Measurements from ENCODE around the gene UBR4.

UBR4 gene

GRCh38 chr1:19240673-19241538, 30.8 kb upstream of the UBR4 start:
- no peak overlapping the region for H2BK120ac ChIP-seq (ENCODE audit: low read depth, low read length)
- no peaks in the 10 kb centered on the region for H3K27me3 ChIP-seq (ENCODE audit: control insufficient read depth in 3 of 3, insufficient read depth in 3 of 3, low read depth in 1 of 3, low read length in 3 of 3)
- no peaks in the 10 kb centered on the region for H3K9me3 ChIP-seq (replicated peaks in 1 of 2; ENCODE audit: control insufficient read depth in 2 of 2, insufficient read depth in 1 of 2, low read depth in 1 of 2, low read length in 2 of 2)
- no CpG with 5 or more reads among the region's 7 CpGs for WGBS, 2 donors (ENCODE audit: extremely low coverage in 2 of 2, insufficient read length in 2 of 2, insufficient replicate concordance in 1 of 2)
- no peak overlapping the region for H4K8ac ChIP-seq (ENCODE audit: low read depth, low read length)
- no peak overlapping the region for H2BK12ac ChIP-seq (ENCODE audit: low read length)
- H3K9ac ChIP-seq (ENCODE audit: low read depth, low read length, poor library complexity), result no peak overlapping the region
- no peak overlapping the region for H2BK15ac ChIP-seq (ENCODE audit: low read length)
- H2BK5ac ChIP-seq (ENCODE audit: low read length), result no peak overlapping the region
- no peak overlapping the region for H2AFZ ChIP-seq (ENCODE audit: low read length)
- DNase-seq (ENCODE audit: low spot score), result peak; percentile 12
- no peak overlapping the region for H2AK5ac ChIP-seq (ENCODE audit: low read depth, low read length)
- H3K27ac ChIP-seq (replicated peaks; ENCODE audit: low read length), result no peak overlapping the region
- peaks cover 53 to 86% of the 10 kb centered on the region in 2 donors for H3K36me3 ChIP-seq (replicated peaks in 1 of 2; ENCODE audit: control insufficient read depth in 2 of 2, insufficient read depth in 2 of 2, low read length in 2 of 2)
- no peak overlapping the region for H3K14ac ChIP-seq (ENCODE audit: low read length)
- H3K18ac ChIP-seq (ENCODE audit: low read length), result no peak overlapping the region
- H3K4me3 ChIP-seq (ENCODE audit: low read length in 2 of 2), result no peak overlapping the region
- no peak overlapping the region for H4K91ac ChIP-seq (ENCODE audit: low read depth, low read length, poor library complexity)
- no peak overlapping the region for H3K4ac ChIP-seq (ENCODE audit: low read length)
- no peaks in the 10 kb centered on the region for H3K79me1 ChIP-seq (ENCODE audit: low read depth, low read length)
- no peak overlapping the region for H3K23ac ChIP-seq (ENCODE audit: low read depth, low read length, poor library complexity)
- H3K4me2 ChIP-seq (ENCODE audit: insufficient read depth, low read length, poor library complexity, severe bottlenecking), result no peak overlapping the region
- H3K4me1 ChIP-seq (ENCODE audit: control insufficient read depth in 2 of 2, insufficient read depth in 1 of 2, low read depth in 1 of 2, low read length in 2 of 2), result no peaks in the 10 kb centered on the region

- Histone ChIP-seq H3K27me3 (ENCODE audit: control insufficient read depth in 3 of 3, insufficient read depth in 3 of 3, low read depth in 1 of 3, low read length in 3 of 3) (no peaks in the 10 kb centered on the region), H3K36me3 (replicated peaks in 1 of 2; ENCODE audit: control insufficient read depth in 2 of 2, insufficient read depth in 2 of 2, low read length in 2 of 2) (peaks cover 56 to 93% of the 10 kb centered on the region in 2 donors), H2BK5ac (ENCODE audit: low read length) (no peak overlapping the region), H4K91ac (ENCODE audit: low read depth, low read length, poor library complexity) (no peak overlapping the region), H3K23ac (ENCODE audit: low read depth, low read length, poor library complexity) (no peak overlapping the region), H3K27ac (replicated peaks; ENCODE audit: low read length) (no peak overlapping the region), H2BK12ac (ENCODE audit: low read length) (no peak overlapping the region), H3K4me3 (ENCODE audit: low read length in 2 of 2) (no peak overlapping the region), H2BK120ac (ENCODE audit: low read depth, low read length) (no peak overlapping the region), H2AFZ (ENCODE audit: low read length) (no peak overlapping the region), H3K18ac (ENCODE audit: low read length) (no peak overlapping the region), H3K4ac (ENCODE audit: low read length) (no peak overlapping the region), H3K9me3 (replicated peaks in 1 of 2; ENCODE audit: control insufficient read depth in 2 of 2, insufficient read depth in 1 of 2, low read depth in 1 of 2, low read length in 2 of 2) (no peaks in the 10 kb centered on the region), H3K9ac (ENCODE audit: low read depth, low read length, poor library complexity) (no peak overlapping the region), H4K8ac (ENCODE audit: low read depth, low read length) (no peak overlapping the region), H3K4me1 (ENCODE audit: control insufficient read depth in 2 of 2, insufficient read depth in 1 of 2, low read depth in 1 of 2, low read length in 2 of 2) (no peaks in the 10 kb centered on the region), H3K79me1 (ENCODE audit: low read depth, low read length) (no peaks in the 10 kb centered on the region), H2AK5ac (ENCODE audit: low read depth, low read length) (no peak overlapping the region), H3K4me2 (ENCODE audit: insufficient read depth, low read length, poor library complexity, severe bottlenecking) (no peak overlapping the region), H3K14ac (ENCODE audit: low read length) (no peak overlapping the region), H2BK15ac (ENCODE audit: low read length) (no peak overlapping the region)
- WGBS, 2 donors (ENCODE audit: extremely low coverage in 2 of 2, insufficient read length in 2 of 2, insufficient replicate concordance in 1 of 2), result no CpG with 5 or more reads among the region's 7 CpGs
- DNase-seq (ENCODE audit: low spot score), result no peak
These were observed 29.8 kb upstream of the UBR4 start for GRCh38 chr1:19239876-19240275.

- Histone ChIP-seq H3K36me3 (replicated peaks in 1 of 2; ENCODE audit: control insufficient read depth in 2 of 2, insufficient read depth in 2 of 2, low read length in 2 of 2) (peaks cover 56 to 90% of the 10 kb centered on the region in 2 donors), H2BK12ac (ENCODE audit: low read length) (no peak overlapping the region), H3K27me3 (ENCODE audit: control insufficient read depth in 3 of 3, insufficient read depth in 3 of 3, low read depth in 1 of 3, low read length in 3 of 3) (no peaks in the 10 kb centered on the region), H2BK120ac (ENCODE audit: low read depth, low read length) (no peak overlapping the region), H2BK15ac (ENCODE audit: low read length) (no peak overlapping the region), H2AK5ac (ENCODE audit: low read depth, low read length) (no peak overlapping the region), H3K23ac (ENCODE audit: low read depth, low read length, poor library complexity) (no peak overlapping the region), H3K14ac (ENCODE audit: low read length) (no peak overlapping the region), H3K4me3 (ENCODE audit: low read length in 2 of 2) (no peak overlapping the region), H3K4me1 (ENCODE audit: control insufficient read depth in 2 of 2, insufficient read depth in 1 of 2, low read depth in 1 of 2, low read length in 2 of 2) (no peaks in the 10 kb centered on the region), H3K9ac (ENCODE audit: low read depth, low read length, poor library complexity) (no peak overlapping the region), H3K4ac (ENCODE audit: low read length) (no peak overlapping the region), H3K27ac (replicated peaks; ENCODE audit: low read length) (no peak overlapping the region), H2AFZ (ENCODE audit: low read length) (no peak overlapping the region), H3K4me2 (ENCODE audit: insufficient read depth, low read length, poor library complexity, severe bottlenecking) (no peak overlapping the region), H2BK5ac (ENCODE audit: low read length) (no peak overlapping the region), H4K8ac (ENCODE audit: low read depth, low read length) (no peak overlapping the region), H3K18ac (ENCODE audit: low read length) (no peak overlapping the region), H4K91ac (ENCODE audit: low read depth, low read length, poor library complexity) (no peak overlapping the region), H3K79me1 (ENCODE audit: low read depth, low read length) (no peaks in the 10 kb centered on the region), H3K9me3 (replicated peaks in 1 of 2; ENCODE audit: control insufficient read depth in 2 of 2, insufficient read depth in 1 of 2, low read depth in 1 of 2, low read length in 2 of 2) (no peaks in the 10 kb centered on the region)
- WGBS, 2 donors (ENCODE audit: extremely low coverage in 2 of 2, insufficient read length in 2 of 2, insufficient replicate concordance in 1 of 2), result no CpG with 5 or more reads among the region's 3 CpGs
- no peak for DNase-seq (ENCODE audit: low spot score)
These were observed 24.2 kb upstream of the UBR4 start for GRCh38 chr1:19234224-19234623.

GRCh38 chr1:19232524-19232846, 22.4 kb upstream of the UBR4 start:
- no peak overlapping the region for H3K14ac ChIP-seq (ENCODE audit: low read length)
- H2BK15ac ChIP-seq (ENCODE audit: low read length), result no peak overlapping the region
- H3K79me1 ChIP-seq (ENCODE audit: low read depth, low read length), result no peaks in the 10 kb centered on the region
- no peak overlapping the region for H3K27ac ChIP-seq (replicated peaks; ENCODE audit: low read length)
- no peaks in the 10 kb centered on the region for H3K9me3 ChIP-seq (replicated peaks in 1 of 2; ENCODE audit: control insufficient read depth in 2 of 2, insufficient read depth in 1 of 2, low read depth in 1 of 2, low read length in 2 of 2)
- no peak overlapping the region for H2BK5ac ChIP-seq (ENCODE audit: low read length)
- H3K18ac ChIP-seq (ENCODE audit: low read length), result no peak overlapping the region
- H2AFZ ChIP-seq (ENCODE audit: low read length), result no peak overlapping the region
- H2BK12ac ChIP-seq (ENCODE audit: low read length), result no peak overlapping the region
- no peaks in the 10 kb centered on the region for H3K27me3 ChIP-seq (ENCODE audit: control insufficient read depth in 3 of 3, insufficient read depth in 3 of 3, low read depth in 1 of 3, low read length in 3 of 3)
- H3K9ac ChIP-seq (ENCODE audit: low read depth, low read length, poor library complexity), result no peak overlapping the region
- H2AK5ac ChIP-seq (ENCODE audit: low read depth, low read length), result no peak overlapping the region
- no peak overlapping the region for H3K23ac ChIP-seq (ENCODE audit: low read depth, low read length, poor library complexity)
- H3K4me1 ChIP-seq (ENCODE audit: control insufficient read depth in 2 of 2, insufficient read depth in 1 of 2, low read depth in 1 of 2, low read length in 2 of 2), result no peaks in the 10 kb centered on the region
- H3K4me2 ChIP-seq (ENCODE audit: insufficient read depth, low read length, poor library complexity, severe bottlenecking), result no peak overlapping the region
- no peak overlapping the region for H3K4me3 ChIP-seq (ENCODE audit: low read length in 2 of 2)
- DNase-seq (ENCODE audit: low spot score), result no peak
- H3K36me3 ChIP-seq (replicated peaks in 1 of 2; ENCODE audit: control insufficient read depth in 2 of 2, insufficient read depth in 2 of 2, low read length in 2 of 2), result peaks cover 46 to 87% of the 10 kb centered on the region in 2 donors
- no peak overlapping the region for H4K8ac ChIP-seq (ENCODE audit: low read depth, low read length)
- H2BK120ac ChIP-seq (ENCODE audit: low read depth, low read length), result no peak overlapping the region
- no peak overlapping the region for H4K91ac ChIP-seq (ENCODE audit: low read depth, low read length, poor library complexity)
- no peak overlapping the region for H3K4ac ChIP-seq (ENCODE audit: low read length)

All from neuronal stem cell (in vitro differentiated cells).